K562 (cell line): ENCODE measurements around the gene RTBDN. TPM values are rescaled to one million over a fixed set of nuclear protein-coding genes. Genes with fewer than 3 reads are reported as not detected.
A peak's percentile ranks its signal among the peaks of the same experiment; 100 is the strongest.

Experiments
- ATF3 ChIP-seq, 2 experiments: fragments of 450-650 bp in 1 of 2; sonication (generic) in 1 of 2; formaldehyde crosslinking in 1 of 2; IDR thresholded peaks in 1 of 2; conservative IDR thresholded peaks in 1 of 2; 2 replicates each; pipeline versions ENCODE4 v1.6.1 to v1.8.1; 2016 to 2023; ENCODE audit warnings: mild to moderate bottlenecking in 2 of 2, moderate library complexity in 2 of 2, inconsistent platforms in 1 of 2, missing genetic modification reagents in 1 of 2
- ELK1 ChIP-seq: sonication (generic); formaldehyde crosslinking; IDR thresholded peaks from 2 replicates; pipeline ENCODE4 v1.8.1; 2022; ENCODE audit warnings: missing genetic modification reagents
- FOXA3 ChIP-seq, 2 experiments: fragments of 450-650 bp in 1 of 2; sonication (generic) in 1 of 2; formaldehyde crosslinking; IDR thresholded peaks in 1 of 2; conservative IDR thresholded peaks in 1 of 2; 2 replicates each; pipeline versions ENCODE4 v1.4.0 to v1.8.0; 2020 to 2022; ENCODE audit warnings: mild to moderate bottlenecking in 2 of 2, missing genetic modification reagents in 1 of 2
- KLF1 ChIP-seq: fragments of 450-650 bp; IDR thresholded peaks from 2 replicates; pipeline ENCODE4 v1.6.1; 2016; ENCODE audit warnings: missing genetic modification characterization, missing compliant biosample characterization
- MCM3 ChIP-seq: fragments of 450-650 bp; IDR thresholded peaks from 2 replicates; pipeline ENCODE4 v1.6.1; 2016
- MYC ChIP-seq, 2 experiments: fragments of 250-450 bp in 1 of 2; sonication (Bioruptor Pico) in 1 of 2; IDR thresholded peaks; 2 replicates each; pipeline versions ENCODE4 v1.5.1 to v1.6.1; 2012 to 2021; ENCODE audit warnings: low read depth in 2 of 2, borderline replicate concordance in 1 of 2, improper control_type of control experiment in 1 of 2, low read length in 1 of 2, mild to moderate bottlenecking in 1 of 2, moderate library complexity in 1 of 2
- NR1H2 ChIP-seq: sonication (generic); formaldehyde crosslinking; IDR thresholded peaks from 2 replicates; pipeline ENCODE4 v1.4.0; 2020; ENCODE audit warnings: mild to moderate bottlenecking, missing genetic modification reagents
- NR3C1 ChIP-seq: sonication (generic); formaldehyde crosslinking; IDR thresholded peaks from 2 replicates; pipeline ENCODE4 v1.8.1; 2022; ENCODE audit warnings: missing genetic modification reagents
- PHF8 ChIP-seq: fragments of 200-600 bp; sonication (generic); IDR thresholded peaks from 2 replicates; pipeline ENCODE4 v1.6.1; 2012; ENCODE audit warnings: mixed run types, mild to moderate bottlenecking, inconsistent platforms, low read length, moderate library complexity, borderline replicate concordance
- RB1 ChIP-seq: fragments of 450-650 bp; IDR thresholded peaks from 2 replicates; pipeline ENCODE4 v1.6.1; 2017; ENCODE audit warnings: low read depth, mild to moderate bottlenecking
- RBBP5 ChIP-seq: fragments of 200-600 bp; sonication (generic); IDR thresholded peaks from 2 replicates; pipeline ENCODE4 v1.6.1; 2012; ENCODE audit warnings: borderline replicate concordance, mild to moderate bottlenecking, low read length, control low read depth, inconsistent platforms; ENCODE audit not compliant: insufficient read depth, poor library complexity, severe bottlenecking
- RBFOX2 ChIP-seq: fragments of 200-400 bp; formaldehyde crosslinking; IDR thresholded peaks from 2 replicates; pipeline ENCODE4 v1.6.1; 2017; ENCODE audit warnings: low read depth, mild to moderate bottlenecking, low read length, moderate library complexity
- RCOR1 ChIP-seq, 2 experiments: IDR thresholded peaks; 2 replicates each; pipeline ENCODE4 v1.6.1; 2012; ENCODE audit warnings: low read depth in 2 of 2, low read length in 2 of 2, borderline replicate concordance in 1 of 2, improper control_type of control experiment in 1 of 2
- SMARCE1 ChIP-seq: fragments of 450-650 bp; IDR thresholded peaks from 2 replicates; pipeline ENCODE4 v1.7.1; 2016; ENCODE audit warnings: mild to moderate bottlenecking
- SNIP1 ChIP-seq: fragments of 450-650 bp; IDR thresholded peaks from 2 replicates; pipeline ENCODE4 v1.7.1; 2017; ENCODE audit warnings: low read depth, mild to moderate bottlenecking
- ZNF232 ChIP-seq: sonication (generic); formaldehyde crosslinking; IDR thresholded peaks from 2 replicates; pipeline ENCODE4 v1.8.0; 2022; ENCODE audit warnings: mild to moderate bottlenecking, missing genetic modification reagents
- polyA plus RNA-seq, 8 experiments: library from polyadenylated mRNA; depleted of rRNA in 4 of 8; stranded (reverse) in 5 of 8; unstranded in 3 of 8; fragments of >200 nt; fragmentation: Nextera tagmentation in 2 of 8; fragmentation: Illumina TruSeq in 1 of 8; extraction: Ambion mirVana in 2 of 8; extraction: Trizol in 1 of 8; gene quantifications; 2 replicates each; pipeline versions ENCODE4 v1.2.1 to v1.2.3, GENCODE V29; 2011 to 2014; ENCODE audit warnings: inconsistent platforms in 1 of 8, missing spikeins in 1 of 8
- total RNA-seq, 7 experiments: library from RNA; depleted of rRNA in 6 of 7; stranded (reverse); fragments of >200 nt in 6 of 7; fragmentation: Illumina TruSeq in 2 of 7; extraction: Trizol in 2 of 7; gene quantifications; 2 replicates each; pipeline versions ENCODE4 v1.2.1 to v1.2.3, GENCODE V29; 2011 to 2021; ENCODE audit warnings: low replicate concordance in 1 of 7
- TF ChIP-seq, protein P1 (sequence below), 3 experiments: fragments of 200-800 bp in 1 of 3; sonication (Bioruptor generic) in 1 of 3; sonication (generic) in 1 of 3; formaldehyde crosslinking in 1 of 3; IDR thresholded peaks; 2 replicates each; pipeline versions ENCODE4 v1.6.1 to v1.8.0; 2016 to 2022; ENCODE audit warnings: mild to moderate bottlenecking in 2 of 3, missing compliant biosample characterization in 2 of 3, missing genetic modification characterization in 2 of 3, missing genetic modification reagents in 1 of 3
- TF ChIP-seq, protein P2 (sequence below): fragments of 450-650 bp; IDR thresholded peaks from 2 replicates; pipeline ENCODE4 v1.6.1; 2016; ENCODE audit warnings: antibody characterized with exemption

The RTBDN gene
- total and polyA plus RNA-seq, 9 of the 15 experiments (the other 6 are each of a cell fraction or from before 2014, with no cell fraction given) = 0.20 to 2.3 (median 0.72) TPM; not detected in 1

DNA sequence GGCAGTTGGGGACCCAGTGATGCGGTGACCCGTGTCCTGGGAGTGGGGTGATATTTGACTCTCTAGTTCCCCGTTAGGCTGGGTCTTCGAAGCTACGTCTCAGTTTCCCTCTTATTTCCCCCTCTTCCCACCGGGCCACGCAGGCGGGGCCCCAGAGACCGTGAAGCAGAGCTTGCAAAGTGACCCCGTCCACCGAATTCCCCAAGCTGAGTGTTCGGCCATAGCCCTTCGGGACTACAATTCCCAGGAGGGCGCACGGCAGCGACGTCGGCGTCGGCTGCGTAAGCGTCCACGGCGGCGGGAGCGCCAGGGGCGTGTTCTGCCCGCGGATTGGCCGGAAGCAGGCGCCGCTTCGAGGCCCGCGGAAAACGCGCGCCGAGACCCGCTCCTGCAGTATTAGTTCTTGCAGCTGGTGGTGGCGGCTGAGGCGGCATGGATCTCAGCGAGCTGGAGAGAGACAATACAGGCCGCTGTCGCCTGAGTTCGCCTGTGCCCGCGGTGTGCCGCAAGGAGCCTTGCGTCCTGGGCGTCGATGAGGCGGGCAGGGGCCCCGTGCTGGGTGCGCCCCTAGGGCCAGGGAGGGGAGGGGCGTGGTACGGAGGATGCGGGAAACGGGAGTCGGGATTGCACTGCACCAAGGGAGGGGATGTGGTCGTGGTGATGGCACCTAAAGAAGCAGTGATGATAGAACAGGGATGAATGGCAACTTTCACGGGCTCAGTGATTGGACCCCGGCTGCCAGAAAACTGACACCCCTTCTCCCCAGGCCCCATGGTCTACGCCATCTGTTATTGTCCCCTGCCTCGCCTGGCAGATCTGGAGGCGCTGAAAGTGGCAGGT, 27.9 kb downstream of the RTBDN start, which contains the start of gene RNASEH2A (continued):
- TF ChIP-seq RBBP5 (peak; percentile 30), FOXA3 (CRISPR knock-in tag; conservative IDR thresholded peaks at IDR 0.05 in 1 of 2, IDR thresholded peaks at IDR 0.05 in 1 of 2) (peak in 1 of 2 experiments; percentile 34; a peak in 1 of 4 replicates), NR1H2 (CRISPR knock-in tag) (0 out of 2 replicates have a peak, but pooled peaks have one; percentile 66), SMARCE1 (no peak), PHF8 (peak; percentile 92), SNIP1 (no peak), ELK1 (CRISPR knock-in tag) (no peak), RBFOX2 (peak; percentile 96), RB1 (peak; percentile 90), ATF3 (IDR thresholded peaks at IDR 0.05) (no peak), ATF3 (CRISPR knock-in tag; conservative IDR thresholded peaks at IDR 0.05) (peak; percentile 44; the same call in 1 of the 2 replicates), KLF1 (tag) (peak; percentile 98), MCM3 (no peak), ZNF232 (no peak), RCOR1 (IDR thresholded peaks at IDR 0.05; ENCODE audit: borderline replicate concordance in 1 of 2, low read depth in 2 of 2, low read length in 2 of 2) (0 out of 4 replicates have a peak, but pooled peaks of 1 of the 2 experiments have one; percentile 20), MYC (IDR thresholded peaks at IDR 0.05; ENCODE audit: low read depth, low read length) (peak; percentile 84), MYC (CRISPR knock-in tag; IDR thresholded peaks at IDR 0.05; ENCODE audit: borderline replicate concordance, low read depth) (no peak), NR3C1 (no peak)
- TF ChIP-seq, protein P1, sequence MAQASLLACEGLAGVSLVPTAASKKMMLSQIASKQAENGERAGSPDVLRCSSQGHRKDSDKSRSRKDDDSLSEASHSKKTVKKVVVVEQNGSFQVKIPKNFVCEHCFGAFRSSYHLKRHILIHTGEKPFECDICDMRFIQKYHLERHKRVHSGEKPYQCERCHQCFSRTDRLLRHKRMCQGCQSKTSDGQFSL (CRISPR knock-in tag; IDR thresholded peaks at IDR 0.05) = no peak
- TF ChIP-seq, protein P1 (tag; IDR thresholded peaks at IDR 0.05) = 0 out of 4 replicates have a peak, but pooled peaks of 1 of the 2 experiments have one; percentile 30
- TF ChIP-seq, protein P2, sequence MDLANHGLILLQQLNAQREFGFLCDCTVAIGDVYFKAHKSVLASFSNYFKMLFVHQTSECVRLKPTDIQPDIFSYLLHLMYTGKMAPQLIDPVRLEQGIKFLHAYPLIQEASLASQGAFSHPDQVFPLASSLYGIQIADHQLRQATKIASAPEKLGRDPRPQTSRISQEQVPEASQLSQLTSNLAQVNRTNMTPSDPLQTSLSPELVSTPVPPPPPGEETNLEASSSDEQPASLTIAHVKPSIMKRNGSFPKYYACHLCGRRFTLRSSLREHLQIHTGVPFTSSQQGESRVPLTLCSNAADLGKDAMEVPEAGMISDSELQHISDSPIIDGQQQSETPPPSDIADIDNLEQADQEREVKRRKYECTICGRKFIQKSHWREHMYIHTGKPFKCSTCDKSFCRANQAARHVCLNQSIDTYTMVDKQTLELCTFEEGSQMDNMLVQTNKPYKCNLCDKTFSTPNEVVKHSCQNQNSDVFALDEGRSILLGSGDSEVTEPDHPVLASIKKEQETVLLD = peak; percentile 100
